Vagina (tissue), 2 donors: ENCODE measurements around the gene ZNRF2. TPM values are rescaled to one million over a fixed set of nuclear protein-coding genes. Genes with fewer than 3 reads are reported as not detected.

Experiments used
- DNase-seq, 2 donors: peaks; one replicate each; pipeline ENCODE4 v3.0.0-alpha.2; 2017; ENCODE audit errors: extremely low spot score in 2 of 2
- H3K27ac ChIP-seq: fragments of 200-600 bp; sonication (generic); one replicate; pipeline ENCODE4 v1.5.1; 2019
- H3K27me3 ChIP-seq: fragments of 200-600 bp; sonication (generic); one replicate; pipeline ENCODE4 v1.5.1; 2019
- H3K36me3 ChIP-seq, 2 donors: fragments of 200-600 bp; sonication (generic); one replicate each; pipeline ENCODE4 v1.5.1; 2017 to 2019
- H3K4me1 ChIP-seq: fragments of 200-600 bp; sonication (generic); one replicate; pipeline ENCODE4 v1.5.1; 2019
- H3K4me3 ChIP-seq, 2 donors: fragments of 200-600 bp; sonication (generic); 1 replicate in 1 of 2; 2 replicates in 1 of 2; pipeline ENCODE4 v1.5.1; 2016 to 2019
- H3K9me3 ChIP-seq: fragments of 200-600 bp; sonication (generic); one replicate; pipeline ENCODE4 v1.5.1; 2019
- POLR2A ChIP-seq, 2 donors: fragments of 450-650 bp; IDR thresholded peaks; one replicate each; pipeline ENCODE4 v1.6.1; 2017; ENCODE audit warnings: antibody characterized with exemption in 2 of 2, mild to moderate bottlenecking in 2 of 2, moderate library complexity in 2 of 2
- POLR2AphosphoS5 ChIP-seq, 2 donors: sonication (generic); formaldehyde crosslinking; IDR thresholded peaks; one replicate each; pipeline ENCODE4 v1.9.0; 2017; ENCODE audit warnings: antibody characterized with exemption in 2 of 2, mild to moderate bottlenecking in 2 of 2, low read depth in 1 of 2; ENCODE audit not compliant: insufficient read depth in 1 of 2
- intact Hi-C: fragments of 100-400 bp; cut with DNase I; formaldehyde crosslinking; loops from one replicate; pipeline ENCODE4 v1.15.1; 2023
- total RNA-seq: library from RNA; depleted of rRNA; stranded (reverse); fragments of >200 nt; gene quantifications from one replicate; pipeline ENCODE4 v1.2.3, GENCODE V29; 2016
- TF ChIP-seq, protein P1 (sequence below), 3 experiments: fragments of 450-650 bp in 2 of 3; fragments of 200-600 bp in 1 of 3; sonication (generic) in 1 of 3; IDR thresholded peaks; one replicate each; pipeline ENCODE4 v1.5.1; 2017 to 2019; ENCODE audit warnings: antibody characterized with exemption in 3 of 3, mild to moderate bottlenecking in 2 of 3, moderate library complexity in 2 of 3

ZNRF2 gene
- total RNA-seq, 1 donor from 2014 or later: 21.9 TPM

DNA sequence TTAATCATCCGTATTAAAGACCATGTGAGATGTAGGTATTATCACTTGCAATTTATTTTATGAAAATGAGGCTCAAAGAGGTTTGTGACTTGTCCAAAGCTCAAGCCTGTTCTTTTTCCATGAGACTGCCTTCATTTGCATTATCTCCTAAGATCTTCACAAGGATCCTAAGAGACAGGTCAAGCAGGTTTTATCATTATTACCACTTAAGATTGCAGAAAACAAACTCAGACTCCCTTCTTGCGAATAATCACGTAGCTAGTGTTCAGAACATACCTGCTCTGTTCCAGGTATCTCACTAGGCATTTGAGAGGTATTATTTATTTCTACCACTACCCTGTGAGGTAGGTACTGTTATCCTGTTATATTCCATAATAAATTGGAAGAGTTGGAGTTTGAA lies 64.8 kb downstream of the ZNRF2 start:
- DNase-seq: no peak
- no peaks in the 10 kb centered on the region for H3K9me3 ChIP-seq
- H3K4me3 ChIP-seq: no peak overlapping the region
- H3K27ac ChIP-seq: peak overlapping the region; percentile 53
- no peaks in the 10 kb centered on the region for H3K36me3 ChIP-seq
- no peaks in the 10 kb centered on the region for H3K27me3 ChIP-seq
- TF ChIP-seq, protein P1, sequence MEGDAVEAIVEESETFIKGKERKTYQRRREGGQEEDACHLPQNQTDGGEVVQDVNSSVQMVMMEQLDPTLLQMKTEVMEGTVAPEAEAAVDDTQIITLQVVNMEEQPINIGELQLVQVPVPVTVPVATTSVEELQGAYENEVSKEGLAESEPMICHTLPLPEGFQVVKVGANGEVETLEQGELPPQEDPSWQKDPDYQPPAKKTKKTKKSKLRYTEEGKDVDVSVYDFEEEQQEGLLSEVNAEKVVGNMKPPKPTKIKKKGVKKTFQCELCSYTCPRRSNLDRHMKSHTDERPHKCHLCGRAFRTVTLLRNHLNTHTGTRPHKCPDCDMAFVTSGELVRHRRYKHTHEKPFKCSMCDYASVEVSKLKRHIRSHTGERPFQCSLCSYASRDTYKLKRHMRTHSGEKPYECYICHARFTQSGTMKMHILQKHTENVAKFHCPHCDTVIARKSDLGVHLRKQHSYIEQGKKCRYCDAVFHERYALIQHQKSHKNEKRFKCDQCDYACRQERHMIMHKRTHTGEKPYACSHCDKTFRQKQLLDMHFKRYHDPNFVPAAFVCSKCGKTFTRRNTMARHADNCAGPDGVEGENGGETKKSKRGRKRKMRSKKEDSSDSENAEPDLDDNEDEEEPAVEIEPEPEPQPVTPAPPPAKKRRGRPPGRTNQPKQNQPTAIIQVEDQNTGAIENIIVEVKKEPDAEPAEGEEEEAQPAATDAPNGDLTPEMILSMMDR (IDR thresholded peaks at IDR 0.05): no peak
- TF ChIP-seq POLR2AphosphoS5 (IDR thresholded peaks at IDR 0.05; ENCODE audit: insufficient read depth in 1 of 2, low read depth in 1 of 2) (no peak), POLR2A (IDR thresholded peaks at IDR 0.05) (no peak)
- peaks cover 21% of the 10 kb centered on the region for H3K4me1 ChIP-seq
- intact Hi-C loops: no loop called here

DNA sequence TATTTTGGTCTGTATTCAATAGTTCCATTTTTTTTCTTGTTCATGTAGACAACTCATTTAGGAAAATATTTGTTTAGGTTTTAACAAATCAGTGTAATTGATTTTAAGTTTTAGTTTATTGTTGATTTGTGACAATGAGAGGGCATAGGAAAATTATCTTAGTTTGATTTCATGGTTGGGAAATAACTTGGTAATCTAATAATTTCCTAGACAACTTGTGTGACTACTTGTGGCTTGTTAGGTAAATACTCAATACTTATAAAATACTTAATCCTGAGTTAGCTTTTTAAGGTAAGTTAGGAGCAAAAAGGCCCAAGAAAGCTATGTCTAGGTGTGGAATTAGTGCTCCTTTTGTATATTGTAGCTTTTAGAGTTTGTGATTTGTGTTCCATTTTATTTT lies 65.4 kb downstream of the ZNRF2 start:
- Histone ChIP-seq H3K4me1 (peaks cover 21% of the 10 kb centered on the region), H3K27me3 (no peaks in the 10 kb centered on the region), H3K9me3 (no peaks in the 10 kb centered on the region), H3K27ac (no peak overlapping the region), H3K4me3 (no peak overlapping the region), H3K36me3 (no peaks in the 10 kb centered on the region)
- no peak for DNase-seq
- TF ChIP-seq, protein P1 (IDR thresholded peaks at IDR 0.05): no peak
- TF ChIP-seq POLR2AphosphoS5 (IDR thresholded peaks at IDR 0.05; ENCODE audit: insufficient read depth in 1 of 2, low read depth in 1 of 2): no peak
- TF ChIP-seq POLR2A (IDR thresholded peaks at IDR 0.05): no peak
- intact Hi-C loops: no loop called here

DNA sequence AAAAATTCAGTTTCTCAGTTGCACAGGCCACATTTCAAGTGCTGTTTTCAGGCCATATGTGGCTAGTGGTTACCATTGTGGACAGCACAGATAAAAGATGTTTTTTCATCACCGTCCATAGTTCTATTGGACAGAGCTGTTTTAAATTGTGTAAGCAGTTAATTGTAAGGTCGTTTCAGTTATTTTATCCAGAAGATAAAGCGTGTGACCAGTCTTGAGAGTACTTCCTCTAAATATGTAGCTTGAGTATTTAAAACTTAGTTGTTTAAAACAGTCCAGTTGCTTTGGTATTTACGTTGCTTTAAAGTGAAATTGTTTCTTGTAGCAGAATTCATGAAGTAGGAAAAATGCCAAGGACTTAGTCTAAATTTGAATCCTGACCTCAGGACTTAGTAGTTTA lies 66.9 kb downstream of the ZNRF2 start:
- H3K9me3 ChIP-seq: no peaks in the 10 kb centered on the region
- H3K27ac ChIP-seq: no peak overlapping the region
- intact Hi-C loops: no loop called here
- DNase-seq: no peak
- TF ChIP-seq POLR2AphosphoS5 (IDR thresholded peaks at IDR 0.05; ENCODE audit: insufficient read depth in 1 of 2, low read depth in 1 of 2) (no peak), POLR2A (IDR thresholded peaks at IDR 0.05) (no peak)
- TF ChIP-seq, protein P1 (IDR thresholded peaks at IDR 0.05): no peak
- no peak overlapping the region for H3K4me3 ChIP-seq
- H3K27me3 ChIP-seq: no peaks in the 10 kb centered on the region
- H3K4me1 ChIP-seq: peaks cover 21% of the 10 kb centered on the region
- no peaks in the 10 kb centered on the region for H3K36me3 ChIP-seq

DNA sequence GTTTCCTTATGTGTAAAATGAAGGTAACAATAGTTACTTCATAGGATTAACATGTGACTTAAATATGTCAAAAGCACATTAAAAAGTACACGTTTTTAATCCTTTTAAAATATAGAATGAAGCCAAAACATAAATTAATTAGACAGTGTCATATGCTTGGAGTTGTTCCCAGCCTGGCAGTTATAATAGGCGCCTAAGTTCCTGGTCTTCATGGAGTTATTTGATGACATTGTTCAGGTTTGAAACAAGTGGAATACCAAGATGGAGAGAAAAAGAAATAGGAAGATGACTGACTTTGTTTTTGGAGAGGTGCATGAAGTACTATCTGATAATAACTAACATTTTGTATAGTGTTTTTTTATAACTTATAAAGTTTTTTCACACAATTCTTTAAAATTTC lies 67.3 kb downstream of the ZNRF2 start:
- H3K27ac ChIP-seq: no peak overlapping the region

DNA sequence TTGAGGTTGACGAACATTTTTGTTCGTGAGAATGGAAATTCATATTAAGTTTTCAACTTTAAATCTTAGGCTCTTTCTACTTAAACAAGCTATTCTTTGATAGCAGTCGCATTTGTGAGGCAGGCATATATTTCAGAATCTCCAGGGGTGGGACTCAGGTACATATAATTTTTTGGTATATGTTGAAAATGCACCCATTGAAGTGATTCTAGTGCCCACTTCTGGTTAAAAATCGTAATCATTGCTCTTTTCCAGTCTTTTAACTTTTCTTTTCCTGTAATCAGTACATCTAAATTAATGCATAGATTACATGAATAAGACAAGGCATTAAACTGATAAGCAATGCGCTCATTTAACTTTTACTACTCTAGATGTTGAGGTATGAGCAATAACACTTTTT lies 67.8 kb downstream of the ZNRF2 start:
- intact Hi-C loops: no loop called here
- TF ChIP-seq POLR2AphosphoS5 (IDR thresholded peaks at IDR 0.05; ENCODE audit: insufficient read depth in 1 of 2, low read depth in 1 of 2) (no peak), POLR2A (IDR thresholded peaks at IDR 0.05) (no peak)
- TF ChIP-seq, protein P1 (IDR thresholded peaks at IDR 0.05): no peak
- Histone ChIP-seq H3K4me1 (peaks cover 21% of the 10 kb centered on the region), H3K9me3 (no peaks in the 10 kb centered on the region), H3K27ac (no peak overlapping the region), H3K4me3 (no peak overlapping the region), H3K36me3 (no peaks in the 10 kb centered on the region), H3K27me3 (no peaks in the 10 kb centered on the region)
- no peak for DNase-seq

More for the DNA sequence above, 67.3 kb downstream of the ZNRF2 start:
- Histone ChIP-seq H3K4me1 (peaks cover 21% of the 10 kb centered on the region), H3K27me3 (no peaks in the 10 kb centered on the region), H3K9me3 (no peaks in the 10 kb centered on the region), H3K36me3 (no peaks in the 10 kb centered on the region), H3K4me3 (no peak overlapping the region)
- TF ChIP-seq POLR2AphosphoS5 (IDR thresholded peaks at IDR 0.05; ENCODE audit: insufficient read depth in 1 of 2, low read depth in 1 of 2): no peak
- TF ChIP-seq POLR2A (IDR thresholded peaks at IDR 0.05): no peak
- TF ChIP-seq, protein P1 (IDR thresholded peaks at IDR 0.05): no peak
- DNase-seq: no peak
- intact Hi-C loops: no loop called here
